HEK293 (cell line): ENCODE measurements around the gene CSMD2.

ENCODE experiments used
- CTCF ChIA-PET: fragments of 350-600 bp; formaldehyde crosslinking; extraction: SDS; loops from one replicate; lab custom pipeline; 2021; ENCODE audit warnings: antibody characterized with exemption; lab: Yijun Ruan, JAX
- POLR2A ChIA-PET: fragments of 300-600 bp; formaldehyde crosslinking; extraction: SDS; loops from one replicate; lab custom pipeline; 2020; ENCODE audit warnings: antibody characterized with exemption, inconsistent platforms; lab: Yijun Ruan, JAX
- H3K27ac ChIP-seq: fragments of 200-500 bp; sonication (Bioruptor generic); 2 replicates; pipeline ENCODE4 v1.5.1; 2014; ENCODE audit warnings: low read depth, low read length, control low read depth, inconsistent platforms; ENCODE audit errors: extremely low read depth
- H3K36me3 ChIP-seq, 2 experiments: fragments of 200-500 bp in 1 of 2; sonication (Bioruptor generic) in 1 of 2; 1 replicate in 1 of 2; 2 replicates in 1 of 2; pipeline ENCODE4 v1.5.1; 2014 to 2017; ENCODE audit warnings: inconsistent platforms in 2 of 2, low read length in 2 of 2; ENCODE audit not compliant: control insufficient read depth in 2 of 2, insufficient read depth in 1 of 2
- H3K4me1 ChIP-seq: fragments of 200-500 bp; sonication (Bioruptor generic); 2 replicates; pipeline ENCODE4 v1.5.1; 2014; ENCODE audit warnings: mild to moderate bottlenecking, low read length, inconsistent platforms; ENCODE audit not compliant: control insufficient read depth, insufficient read depth
- H3K4me3 ChIP-seq: 2 replicates; pipeline ENCODE4 v1.5.1; 2011; ENCODE audit warnings: low read depth, mild to moderate bottlenecking, control low read depth, low read length, moderate library complexity
- H3K9me3 ChIP-seq: fragments of 200-500 bp; sonication (Bioruptor generic); 2 replicates; pipeline ENCODE4 v1.5.1; 2014; ENCODE audit warnings: low read depth, low read length, inconsistent platforms; ENCODE audit not compliant: control insufficient read depth, insufficient read depth
- ATF2 ChIP-seq: fragments of 450-650 bp; formaldehyde crosslinking; IDR thresholded peaks from 2 replicates; pipeline ENCODE4 v1.5.1; 2016; ENCODE audit warnings: missing biosample characterization, missing genetic modification characterization, low read depth
- BCL11A ChIP-seq: fragments of 450-650 bp; formaldehyde crosslinking; IDR thresholded peaks from 2 replicates; pipeline ENCODE4 v1.5.1; 2016; ENCODE audit warnings: low read depth, missing biosample characterization, missing genetic modification characterization
- HOXA7 ChIP-seq: sonication (generic); formaldehyde crosslinking; IDR thresholded peaks from 2 replicates; pipeline ENCODE4 v1.8.1; 2022; ENCODE audit warnings: missing genetic modification reagents, borderline replicate concordance
- IKZF3 ChIP-seq: fragments of 450-650 bp; IDR thresholded peaks from 2 replicates; pipeline ENCODE4 v1.5.0; 2018; ENCODE audit warnings: missing biosample characterization, mild to moderate bottlenecking, missing genetic modification characterization, moderate library complexity
- INSM2 ChIP-seq: fragments of 450-650 bp; formaldehyde crosslinking; IDR thresholded peaks from 2 replicates; pipeline ENCODE4 v1.5.1; 2016; ENCODE audit warnings: missing biosample characterization, missing genetic modification characterization
- KLF9 ChIP-seq: fragments of 450-650 bp; formaldehyde crosslinking; IDR thresholded peaks from 2 replicates; pipeline ENCODE4 v1.5.1; 2016; ENCODE audit warnings: missing biosample characterization, missing genetic modification characterization, low read depth
- MEIS1 ChIP-seq: sonication (generic); formaldehyde crosslinking; IDR thresholded peaks from 2 replicates; pipeline ENCODE4 v1.8.1; 2022; ENCODE audit warnings: missing genetic modification reagents, mild to moderate bottlenecking, borderline replicate concordance
- MYNN ChIP-seq: fragments of 450-650 bp; formaldehyde crosslinking; IDR thresholded peaks from 2 replicates; pipeline ENCODE4 v1.5.1; 2016; ENCODE audit warnings: missing biosample characterization, missing genetic modification characterization, borderline replicate concordance
- SALL2 ChIP-seq: fragments of 450-650 bp; formaldehyde crosslinking; IDR thresholded peaks from 2 replicates; pipeline ENCODE4 v1.5.0; 2017; ENCODE audit warnings: missing biosample characterization, mild to moderate bottlenecking, missing genetic modification characterization, borderline replicate concordance
- SP2 ChIP-seq: fragments of 450-650 bp; formaldehyde crosslinking; IDR thresholded peaks from 2 replicates; pipeline ENCODE4 v1.5.1; 2016; ENCODE audit warnings: missing biosample characterization, missing genetic modification characterization
- SP7 ChIP-seq: fragments of 450-650 bp; formaldehyde crosslinking; IDR thresholded peaks from 2 replicates; pipeline ENCODE4 v1.5.1; 2016; ENCODE audit warnings: missing biosample characterization, missing genetic modification characterization
- TRIM28 ChIP-seq: IDR thresholded peaks from 2 replicates; pipeline ENCODE4 v1.6.1; 2011; ENCODE audit warnings: low read length, control low read depth, borderline replicate concordance
- ZBTB8A ChIP-seq: fragments of 450-650 bp; formaldehyde crosslinking; IDR thresholded peaks from 2 replicates; pipeline ENCODE4 v1.5.1; 2016; ENCODE audit warnings: missing biosample characterization, missing genetic modification characterization
- ZNF112 ChIP-seq: fragments of 450-650 bp; formaldehyde crosslinking; IDR thresholded peaks from 2 replicates; pipeline ENCODE4 v1.5.0; 2017; ENCODE audit warnings: missing biosample characterization, missing genetic modification characterization
- ZNF146 ChIP-seq: fragments of 450-650 bp; formaldehyde crosslinking; IDR thresholded peaks from 2 replicates; pipeline ENCODE4 v1.5.1; 2016; ENCODE audit warnings: missing biosample characterization, missing genetic modification characterization
- ZNF169 ChIP-seq: fragments of 450-650 bp; formaldehyde crosslinking; IDR thresholded peaks from 2 replicates; pipeline ENCODE4 v1.5.1; 2016; ENCODE audit warnings: missing biosample characterization, missing genetic modification characterization
- ZNF175 ChIP-seq: fragments of 450-650 bp; formaldehyde crosslinking; IDR thresholded peaks from 2 replicates; pipeline ENCODE4 v1.5.1; 2016; ENCODE audit warnings: missing biosample characterization, missing genetic modification characterization
- ZNF214 ChIP-seq: fragments of 450-650 bp; formaldehyde crosslinking; IDR thresholded peaks from 2 replicates; pipeline ENCODE4 v1.5.1; 2017; ENCODE audit warnings: missing biosample characterization, mild to moderate bottlenecking, missing genetic modification characterization, borderline replicate concordance
- ZNF341 ChIP-seq: fragments of 450-650 bp; formaldehyde crosslinking; IDR thresholded peaks from 2 replicates; pipeline ENCODE4; 2016; ENCODE audit warnings: low read depth, missing biosample characterization, missing genetic modification characterization
- ZNF404 ChIP-seq: fragments of 450-650 bp; formaldehyde crosslinking; IDR thresholded peaks from 2 replicates; pipeline ENCODE4 v1.5.1; 2017; ENCODE audit warnings: missing biosample characterization, missing genetic modification characterization
- ZNF426 ChIP-seq: fragments of 450-650 bp; formaldehyde crosslinking; IDR thresholded peaks from 2 replicates; pipeline ENCODE4 v1.5.1; 2017; ENCODE audit warnings: missing biosample characterization, missing genetic modification characterization, mild to moderate bottlenecking, inconsistent platforms, moderate library complexity
- ZNF48 ChIP-seq: fragments of 450-650 bp; formaldehyde crosslinking; IDR thresholded peaks from 2 replicates; pipeline ENCODE4 v1.5.1; 2016; ENCODE audit warnings: missing biosample characterization, missing genetic modification characterization
- ZNF549 ChIP-seq: fragments of 450-650 bp; IDR thresholded peaks from 2 replicates; pipeline ENCODE4 v1.5.1; 2018; ENCODE audit warnings: missing biosample characterization, missing genetic modification characterization, mild to moderate bottlenecking, inconsistent platforms, moderate library complexity
- ZNF585B ChIP-seq: fragments of 450-650 bp; formaldehyde crosslinking; IDR thresholded peaks from 2 replicates; pipeline ENCODE4 v1.5.1; 2016; ENCODE audit warnings: missing biosample characterization, missing genetic modification characterization
- ZNF626 ChIP-seq: fragments of 450-650 bp; sonication (Bioruptor Pico); formaldehyde crosslinking; IDR thresholded peaks from 2 replicates; pipeline ENCODE4 v1.5.1; 2018; ENCODE audit warnings: missing biosample characterization, missing genetic modification characterization, inconsistent platforms
- ZNF645 ChIP-seq: fragments of 450-650 bp; formaldehyde crosslinking; IDR thresholded peaks from 2 replicates; pipeline ENCODE4; 2016; ENCODE audit warnings: missing biosample characterization, missing genetic modification characterization
- ZNF670 ChIP-seq: fragments of 450-650 bp; formaldehyde crosslinking; IDR thresholded peaks from 2 replicates; pipeline ENCODE4 v1.5.1; 2016; ENCODE audit warnings: missing biosample characterization, missing genetic modification characterization, low read depth
- ZNF692 ChIP-seq: fragments of 450-650 bp; formaldehyde crosslinking; IDR thresholded peaks from 2 replicates; pipeline ENCODE4 v1.5.1; 2016; ENCODE audit warnings: missing biosample characterization, missing genetic modification characterization
- ZNF747 ChIP-seq: fragments of 450-650 bp; formaldehyde crosslinking; IDR thresholded peaks from 2 replicates; pipeline ENCODE4 v1.5.1; 2016; ENCODE audit warnings: missing biosample characterization, missing genetic modification characterization
- ZNF837 ChIP-seq: fragments of 450-650 bp; formaldehyde crosslinking; IDR thresholded peaks from 2 replicates; pipeline ENCODE4 v1.5.1; 2016; ENCODE audit warnings: missing biosample characterization, missing genetic modification characterization
- ZSCAN16 ChIP-seq: fragments of 450-650 bp; formaldehyde crosslinking; IDR thresholded peaks from 2 replicates; pipeline ENCODE4 v1.5.1; 2016; ENCODE audit warnings: missing biosample characterization, missing genetic modification characterization

Gene CSMD2

GRCh38 chr1:33837635-33838034, 327.4 kb downstream of the CSMD2 start:
- TF ChIP-seq ZNF645 (tag by site-specific recombination) (no peak), ZNF549 (no peak)
- TF ChIP-seq, all 188 proteins: peak for 0
- Histone ChIP-seq H3K27ac (no peak overlapping the region), H3K36me3 (no peaks in the 10 kb centered on the region), H3K9me3 (no peaks in the 10 kb centered on the region), H3K4me1 (no peaks in the 10 kb centered on the region), H3K4me3 (no peak overlapping the region)
- POLR2A ChIA-PET = no interaction called here
- CTCF ChIA-PET = no interaction called here

- no peaks in the 10 kb centered on the region for H3K4me1 ChIP-seq
- no peaks in the 10 kb centered on the region for H3K9me3 ChIP-seq
- no peak overlapping the region for H3K27ac ChIP-seq
- ChIA-PET CTCF (no interaction called here), POLR2A (no interaction called here)
- no peaks in the 10 kb centered on the region for H3K36me3 ChIP-seq
- H3K4me3 ChIP-seq = no peak overlapping the region
- TF ChIP-seq ZNF341 (tag by site-specific recombination) (no peak), ZNF585B (tag by site-specific recombination) (no peak), ZNF214 (tag by site-specific recombination) (no peak), ZNF692 (tag by site-specific recombination) (no peak), ATF2 (no peak), ZNF626 (tag by site-specific recombination) (no peak), TRIM28 (no peak), ZNF175 (no peak), ZNF837 (tag by site-specific recombination) (no peak), BCL11A (tag by site-specific recombination) (no peak), IKZF3 (no peak), ZNF404 (tag by site-specific recombination) (no peak), ZBTB8A (tag by site-specific recombination) (no peak), ZNF169 (tag by site-specific recombination) (no peak), ZNF670 (tag by site-specific recombination) (no peak), ZNF48 (no peak), ZNF146 (tag by site-specific recombination) (no peak)
Observed at GRCh38 chr1:33836911-33837310, 328.1 kb downstream of the CSMD2 start.

GRCh38 chr1:33828654-33829053, 336.4 kb downstream of the CSMD2 start:
- no peaks in the 10 kb centered on the region for H3K9me3 ChIP-seq
- POLR2A ChIA-PET = no interaction called here
- no peak overlapping the region for H3K27ac ChIP-seq
- H3K4me1 ChIP-seq = no peaks in the 10 kb centered on the region
- no peaks in the 10 kb centered on the region for H3K36me3 ChIP-seq
- no peak overlapping the region for H3K4me3 ChIP-seq
- CTCF ChIA-PET = interaction anchor here (0.6 to 0.7 kb wide), 2 partner anchors 14 to 15 kb away, joined by 3 read pairs; no protein-coding TSS in a partner anchor
- no peak for TF ChIP-seq ZNF112 (tag by site-specific recombination)
- no peak for TF ChIP-seq SP7
- TF ChIP-seq SALL2 = no peak
- no peak for TF ChIP-seq ZNF426 (tag by site-specific recombination)
- no peak for TF ChIP-seq ZSCAN16 (tag by site-specific recombination)
- no peak for TF ChIP-seq MEIS1 (CRISPR knock-in tag)
- no peak for TF ChIP-seq INSM2 (tag by site-specific recombination)
- TF ChIP-seq MYNN (tag by site-specific recombination) = no peak
- no peak for TF ChIP-seq SP2
- TF ChIP-seq HOXA7 (CRISPR knock-in tag) = no peak
- no peak for TF ChIP-seq ZNF747 (tag by site-specific recombination)
- no peak for TF ChIP-seq KLF9 (tag by site-specific recombination)
